ENCODE measurements around the gene SHMT2.

DNA sequence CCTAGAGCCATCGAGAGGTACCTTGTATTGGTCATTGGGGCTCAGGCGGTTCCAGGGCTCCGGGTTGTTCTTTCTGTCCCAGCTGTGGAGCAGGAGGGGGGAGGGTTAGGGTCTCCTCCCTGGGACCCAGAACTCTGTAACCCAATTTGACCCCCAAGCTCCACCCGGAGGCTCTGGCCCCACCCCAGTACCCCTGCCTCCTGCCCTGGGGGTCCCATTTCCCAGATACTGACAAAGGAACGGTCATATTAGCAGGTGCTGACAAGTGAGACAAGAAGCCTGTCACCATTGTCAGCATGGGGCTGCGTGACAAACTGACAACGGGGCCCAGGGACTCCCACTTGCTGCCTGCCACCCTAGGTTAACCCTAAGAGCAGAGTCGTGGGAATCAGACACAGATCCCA, 6.2 kb downstream of the SHMT2 start:
- no peak for TF ChIP-seq ZFP3 (CRISPR knock-in tag; IDR thresholded peaks at IDR 0.05)
- TF ChIP-seq CREB5 (CRISPR knock-in tag; IDR thresholded peaks at IDR 0.05; ENCODE audit: low read depth), result no peak
- TF ChIP-seq BACH2 (CRISPR knock-in tag; IDR thresholded peaks at IDR 0.05; ENCODE audit: borderline replicate concordance), result no peak
- no peak for TF ChIP-seq ARNTL (CRISPR knock-in tag; IDR thresholded peaks at IDR 0.05; ENCODE audit: borderline replicate concordance, low read depth)
- no peak for TF ChIP-seq ZNF8 (CRISPR knock-in tag; IDR thresholded peaks at IDR 0.05)
- TF ChIP-seq GLIS3 (CRISPR knock-in tag; IDR thresholded peaks at IDR 0.05), result no peak
